GM19025 (cell line): ENCODE measurements around the gene FNIP2.
"Not testable (repeated sequence)": the region's sequence is repeated elsewhere in the genome, so short reads cannot be mapped to it uniquely, and the experiment has no call there.

Source experiments
- ATAC-seq: cut with Tn5 transposase; IDR thresholded peaks from one replicate; pipeline ENCODE4 v1.9.1; 2021; ENCODE audit warnings: mild to moderate bottlenecking, low read depth, moderate library complexity; ENCODE audit not compliant: unreplicated experiment

FNIP2 gene

DNA sequence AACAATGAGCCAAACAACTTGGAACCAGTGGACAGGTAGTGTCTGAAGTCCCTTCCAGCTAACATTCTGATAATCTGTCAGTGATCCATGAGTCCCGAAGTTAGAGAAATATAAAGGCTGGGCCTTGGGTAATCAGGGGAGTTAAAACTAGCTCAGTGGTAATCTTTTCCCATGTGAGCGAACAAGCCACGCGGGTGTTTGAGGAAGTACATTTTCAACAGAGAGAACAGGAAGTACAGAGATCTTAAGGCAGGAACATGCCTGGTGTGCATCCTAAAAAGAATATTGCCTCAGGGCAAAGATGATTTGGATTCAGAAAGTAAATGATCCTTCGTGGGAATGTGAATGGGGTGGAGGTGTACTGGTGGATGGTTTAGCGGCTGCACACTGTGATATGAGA is 42.9 kb downstream of the FNIP2 start:
- no peak for ATAC-seq

DNA sequence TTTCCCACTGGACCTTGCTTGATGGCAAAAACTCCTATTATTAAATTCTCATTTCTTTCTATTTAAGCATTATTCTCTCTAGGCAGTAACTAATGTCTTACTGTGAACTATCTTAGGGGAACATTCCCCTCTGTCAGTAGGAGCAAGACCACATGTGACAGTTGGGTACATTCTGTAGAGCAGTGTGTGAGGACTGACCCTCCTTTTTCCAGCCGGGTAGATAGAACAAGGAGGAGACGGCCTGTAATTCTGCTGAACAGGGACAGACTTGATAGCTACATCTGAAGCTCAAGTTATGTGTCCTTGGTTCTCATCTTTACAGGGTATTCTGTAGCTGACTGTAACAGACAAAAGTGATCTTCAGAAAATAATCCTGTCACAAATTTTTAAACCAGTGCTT is 43.3 kb downstream of the FNIP2 start:
- no peak for ATAC-seq

DNA sequence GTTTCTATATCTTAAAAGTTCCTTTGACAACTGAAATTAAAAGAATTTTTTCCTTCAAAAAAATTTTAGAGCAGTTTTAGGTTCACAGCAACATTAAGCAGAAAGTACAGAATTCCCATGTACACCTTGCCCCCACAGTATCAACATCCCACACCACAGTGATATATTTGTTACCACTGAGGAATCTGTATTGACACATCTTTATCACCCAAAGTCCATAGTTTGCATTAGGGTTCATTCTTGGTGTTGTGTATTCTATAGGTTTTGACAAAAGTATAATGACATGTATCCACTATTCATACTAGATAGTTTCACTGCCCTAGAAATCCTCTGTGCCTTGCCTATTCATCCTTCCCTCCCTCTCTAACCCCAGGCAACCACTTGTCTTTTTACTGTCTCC is 43.7 kb downstream of the FNIP2 start:
- ATAC-seq: no peak

DNA sequence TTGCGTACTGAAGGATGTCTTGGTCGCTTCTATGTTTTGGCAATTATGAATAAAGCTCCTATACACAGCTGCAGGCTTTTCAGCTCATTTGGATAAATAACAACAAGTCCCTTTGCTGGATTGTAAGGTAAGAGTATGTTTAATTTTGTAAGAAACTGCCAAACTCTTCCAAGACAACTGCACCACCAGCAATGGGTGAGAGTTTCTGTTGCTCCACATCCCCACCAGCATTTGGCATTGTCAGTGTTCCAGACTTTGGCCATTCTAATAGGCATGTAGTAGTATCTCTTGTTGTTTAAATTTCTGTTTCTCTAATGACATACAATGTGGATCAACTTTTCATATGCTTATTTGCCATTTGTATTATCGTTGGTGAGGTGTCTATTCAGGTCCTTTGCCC is 44.3 kb downstream of the FNIP2 start:
- ATAC-seq: no peak

DNA sequence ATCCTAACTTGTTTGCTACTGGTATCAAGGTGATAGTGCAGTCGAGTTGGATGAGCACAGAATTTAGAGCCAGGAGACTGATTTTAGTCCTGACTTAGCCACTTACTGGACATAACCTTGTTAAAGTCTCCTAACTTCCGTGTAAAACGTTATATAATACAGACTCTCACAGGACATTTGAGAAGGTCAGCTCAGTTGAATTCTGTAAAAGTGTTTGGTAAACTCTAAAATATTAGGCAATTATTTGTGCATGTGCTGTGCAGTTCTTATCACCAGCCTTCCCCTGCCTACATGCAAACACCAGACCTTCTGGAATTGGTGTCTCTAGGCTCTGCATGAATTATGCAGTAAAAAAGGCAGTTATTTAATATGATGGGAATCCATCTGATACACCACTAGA is 45.4 kb downstream of the FNIP2 start:
- ATAC-seq: no peak

DNA sequence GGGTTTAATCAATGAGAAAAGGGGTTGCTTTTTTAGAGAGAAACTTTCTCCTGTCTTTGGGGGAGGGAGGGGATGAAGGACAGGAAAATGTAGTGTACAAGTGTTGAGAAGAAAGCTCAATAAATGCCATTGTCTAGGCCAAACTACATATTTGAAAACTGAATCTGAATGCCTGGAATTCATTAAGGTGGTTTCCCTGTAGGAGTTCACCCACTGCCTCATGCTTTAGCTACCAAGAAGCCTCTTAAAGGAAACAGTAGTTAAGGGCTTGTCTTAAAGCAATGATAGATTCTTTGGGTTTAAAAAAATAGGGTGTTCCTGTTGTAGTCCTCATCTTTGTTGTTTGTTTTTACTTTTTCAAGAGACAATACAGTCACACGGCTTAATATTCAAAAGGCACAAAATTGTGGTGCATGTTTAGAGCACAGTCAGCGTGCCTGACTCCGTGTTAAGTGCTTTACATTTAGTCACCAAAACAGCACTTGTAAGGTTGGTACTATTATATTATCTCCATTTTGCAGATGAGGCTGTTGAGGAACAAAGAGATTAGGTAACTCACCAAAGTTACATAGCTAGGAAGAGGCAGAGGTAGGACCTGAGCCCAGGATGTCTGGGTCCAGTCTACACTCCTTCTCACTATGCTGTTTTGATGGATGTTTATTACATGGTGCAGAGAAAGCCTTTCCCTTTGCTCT is 46.0 kb downstream of the FNIP2 start:
- ATAC-seq: no peak

DNA sequence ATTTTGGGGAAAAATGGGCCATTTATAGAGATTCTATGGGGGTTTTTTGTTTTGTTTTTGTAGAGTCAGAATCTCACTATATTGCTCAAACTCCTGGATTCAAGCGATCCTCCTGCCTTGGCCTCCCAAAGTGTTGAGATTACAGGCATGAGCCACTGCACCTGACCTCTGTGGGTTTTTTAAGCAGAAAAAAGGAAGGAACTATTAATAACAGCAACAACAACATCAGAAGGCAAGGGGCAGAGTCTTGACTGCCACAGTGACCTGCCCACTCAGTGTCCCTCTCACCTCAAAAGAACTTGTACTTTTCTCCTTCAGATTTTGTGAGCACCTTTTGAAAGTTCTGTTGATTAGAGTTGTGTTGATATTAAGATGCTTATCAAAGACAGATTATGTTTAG is 48.1 kb downstream of the FNIP2 start:
- peak; percentile 37 for ATAC-seq

DNA sequence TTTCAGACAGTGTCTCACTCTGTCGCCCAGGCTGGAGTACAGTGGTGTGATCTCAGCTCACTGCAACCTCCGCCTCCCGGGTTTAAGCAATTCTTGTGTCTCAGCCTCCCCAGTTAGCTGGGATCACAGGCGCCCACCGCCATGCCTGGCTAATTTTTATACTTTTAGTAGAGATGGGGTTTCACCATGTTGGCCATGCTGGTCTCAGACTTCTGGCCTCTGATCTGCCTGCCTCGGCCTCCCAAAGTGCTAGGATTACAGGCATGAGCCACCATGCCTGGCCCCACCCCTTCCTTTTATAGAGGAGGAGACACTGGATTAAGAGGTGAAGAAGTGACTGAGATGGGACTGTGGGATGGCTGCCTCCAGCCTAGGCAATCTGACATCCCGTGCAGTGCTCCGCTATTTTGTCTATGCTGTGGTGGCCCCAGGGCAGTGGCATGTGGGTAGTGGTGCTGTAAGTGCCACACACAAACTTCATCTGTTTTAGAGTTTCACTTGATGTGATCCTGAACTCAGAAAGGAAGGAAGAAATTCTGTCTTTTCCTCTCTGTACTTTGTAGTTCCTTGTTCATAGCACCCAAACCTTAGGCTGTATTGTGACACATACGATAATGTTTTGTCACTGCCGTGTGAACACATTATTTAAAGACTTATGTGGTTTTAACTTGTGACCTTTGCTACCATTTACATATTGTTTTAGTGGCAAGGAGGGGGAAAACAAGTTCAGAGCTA is 48.9 kb downstream of the FNIP2 start:
- ATAC-seq: peak; percentile 65

DNA sequence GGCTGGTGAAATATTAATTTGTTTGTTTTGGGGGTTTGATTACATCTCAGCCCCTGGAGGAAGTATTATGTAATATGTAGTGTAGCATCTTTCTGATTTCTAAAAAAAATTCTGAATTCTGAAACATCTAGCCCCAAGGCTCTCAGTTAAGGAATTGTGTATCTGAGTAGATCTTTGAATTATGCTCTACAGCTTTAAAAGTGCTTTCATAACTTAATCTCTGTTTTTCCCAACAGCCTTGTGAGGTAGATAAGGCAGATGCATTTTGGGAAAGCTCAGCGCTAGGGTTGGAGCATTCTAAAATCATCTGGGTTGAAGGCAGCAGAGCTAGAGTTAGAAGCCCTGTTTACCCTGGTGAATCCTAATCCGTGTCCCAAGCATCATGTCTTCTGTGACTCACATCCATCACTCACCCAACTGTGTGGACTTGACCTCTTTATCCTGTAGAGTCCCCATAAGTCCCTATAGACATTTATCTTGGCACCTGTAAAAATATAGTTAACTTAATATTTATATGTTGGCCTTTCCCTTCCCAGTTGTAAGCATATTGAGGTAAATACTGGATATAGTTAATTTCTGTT is 49.8 kb downstream of the FNIP2 start:
- no peak for ATAC-seq

DNA sequence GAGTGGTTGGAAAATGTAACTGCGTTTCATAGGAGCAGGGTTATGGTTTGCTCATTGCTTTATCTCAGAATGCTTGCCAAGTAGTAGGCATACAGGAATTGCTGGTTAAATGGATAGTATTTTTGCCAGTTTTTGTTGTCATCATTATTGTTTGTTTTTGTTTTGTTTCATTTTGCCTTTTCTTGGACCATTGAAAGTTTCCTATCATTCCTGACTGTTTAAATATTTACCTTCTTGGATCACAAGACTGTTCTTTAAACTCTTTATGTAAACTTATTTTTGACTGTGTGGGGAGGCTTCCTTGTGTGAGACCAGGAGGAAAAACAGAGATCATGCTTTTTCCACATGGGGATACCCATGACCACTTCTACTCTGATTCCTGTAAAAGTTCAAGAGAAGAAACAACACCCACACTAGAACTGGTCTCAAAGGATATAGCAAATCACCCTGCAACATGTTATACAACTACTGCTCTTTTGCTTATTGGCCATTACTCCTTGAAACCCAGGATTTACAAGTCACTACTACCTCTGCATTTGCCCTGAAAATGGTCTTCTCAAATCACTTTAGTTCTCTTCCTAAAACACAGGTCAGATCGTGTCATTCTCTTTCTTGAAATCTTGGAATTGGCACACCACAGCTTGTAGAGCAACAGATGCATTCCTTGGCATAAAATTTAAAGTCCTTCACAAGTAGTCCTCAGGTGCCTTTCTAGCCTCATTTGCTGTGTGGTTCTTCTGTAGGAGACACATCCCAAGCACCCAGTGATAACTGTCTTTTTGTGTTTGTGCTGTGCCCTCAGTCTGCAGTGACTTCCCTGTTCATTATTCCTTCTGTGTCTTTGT is 51.3 kb downstream of the FNIP2 start:
- ATAC-seq: no peak

DNA sequence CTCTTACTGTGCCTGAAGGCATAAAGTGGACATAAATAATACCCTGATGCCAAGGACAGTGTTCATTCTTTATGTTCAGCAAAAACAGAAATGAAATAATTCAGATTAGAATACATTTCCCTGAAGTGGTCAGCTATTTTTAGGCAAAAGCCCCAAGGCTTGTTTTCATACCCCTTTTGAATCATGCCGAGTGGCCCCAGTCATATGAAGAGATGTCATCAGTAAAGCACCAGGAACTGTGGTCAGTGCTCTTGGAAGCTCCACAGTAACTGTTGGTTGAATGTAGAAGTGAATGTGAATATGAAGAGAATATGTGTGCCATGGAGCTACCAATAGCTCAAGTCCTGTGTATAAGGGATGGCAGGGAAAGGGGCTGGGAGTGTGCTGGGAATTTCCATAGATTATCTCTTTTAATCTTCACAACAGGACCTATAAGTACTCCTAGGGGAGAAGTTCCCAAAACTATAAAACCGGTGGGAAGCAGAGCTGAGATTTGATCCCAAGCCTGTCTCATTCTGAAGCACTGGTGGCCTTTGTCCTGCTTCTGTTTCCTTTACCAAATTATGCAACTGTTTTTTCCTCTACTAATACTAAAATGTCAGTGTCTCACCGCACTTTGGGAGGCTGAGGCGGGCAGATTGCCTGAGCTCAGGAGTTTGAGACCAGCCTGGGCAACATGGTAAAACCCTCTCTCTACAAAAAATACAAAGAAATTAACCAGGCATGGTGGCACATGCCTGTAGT is 52.6 kb downstream of the FNIP2 start:
- peak; percentile 26 for ATAC-seq

DNA sequence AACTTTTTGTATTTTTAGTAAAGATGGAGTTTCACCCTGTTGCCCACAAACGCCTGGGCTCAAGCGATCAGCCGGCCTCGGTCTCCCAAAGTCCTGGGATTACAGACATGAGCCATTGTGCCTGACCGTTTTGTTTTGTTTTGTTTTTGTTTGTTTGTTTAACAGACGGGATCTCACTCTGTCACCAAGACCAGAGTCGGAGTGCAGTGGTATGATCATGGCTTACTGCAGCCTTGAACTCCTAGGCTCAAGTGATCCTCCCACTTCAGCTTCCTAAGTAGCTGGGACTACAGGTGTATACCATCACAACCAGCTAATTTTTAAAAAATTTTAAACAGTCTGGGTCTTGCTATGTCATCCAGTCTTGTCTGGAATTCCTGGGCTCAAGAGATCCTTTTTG is 53.5 kb downstream of the FNIP2 start:
- ATAC-seq: no peak

DNA sequence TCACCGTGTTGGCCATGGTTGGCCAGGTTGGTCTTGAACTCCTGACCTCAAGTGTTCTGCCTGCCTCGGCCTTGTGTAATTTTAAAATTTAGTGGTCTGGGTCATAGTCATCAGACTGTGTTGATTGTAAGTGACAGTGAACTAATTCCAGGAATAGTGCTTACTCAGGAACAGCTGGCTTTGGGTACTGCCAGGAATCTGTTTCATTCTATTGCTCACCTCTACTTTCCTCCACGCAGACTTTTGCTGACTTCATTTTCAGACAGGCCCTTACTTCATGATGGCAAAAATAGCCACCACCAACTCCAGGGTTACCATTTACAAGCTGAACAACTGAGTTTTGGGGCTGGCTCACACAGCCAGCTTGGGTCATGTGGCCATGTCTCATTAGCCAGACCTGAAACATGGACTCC is 54.6 kb downstream of the FNIP2 start:
- no peak for ATAC-seq

DNA sequence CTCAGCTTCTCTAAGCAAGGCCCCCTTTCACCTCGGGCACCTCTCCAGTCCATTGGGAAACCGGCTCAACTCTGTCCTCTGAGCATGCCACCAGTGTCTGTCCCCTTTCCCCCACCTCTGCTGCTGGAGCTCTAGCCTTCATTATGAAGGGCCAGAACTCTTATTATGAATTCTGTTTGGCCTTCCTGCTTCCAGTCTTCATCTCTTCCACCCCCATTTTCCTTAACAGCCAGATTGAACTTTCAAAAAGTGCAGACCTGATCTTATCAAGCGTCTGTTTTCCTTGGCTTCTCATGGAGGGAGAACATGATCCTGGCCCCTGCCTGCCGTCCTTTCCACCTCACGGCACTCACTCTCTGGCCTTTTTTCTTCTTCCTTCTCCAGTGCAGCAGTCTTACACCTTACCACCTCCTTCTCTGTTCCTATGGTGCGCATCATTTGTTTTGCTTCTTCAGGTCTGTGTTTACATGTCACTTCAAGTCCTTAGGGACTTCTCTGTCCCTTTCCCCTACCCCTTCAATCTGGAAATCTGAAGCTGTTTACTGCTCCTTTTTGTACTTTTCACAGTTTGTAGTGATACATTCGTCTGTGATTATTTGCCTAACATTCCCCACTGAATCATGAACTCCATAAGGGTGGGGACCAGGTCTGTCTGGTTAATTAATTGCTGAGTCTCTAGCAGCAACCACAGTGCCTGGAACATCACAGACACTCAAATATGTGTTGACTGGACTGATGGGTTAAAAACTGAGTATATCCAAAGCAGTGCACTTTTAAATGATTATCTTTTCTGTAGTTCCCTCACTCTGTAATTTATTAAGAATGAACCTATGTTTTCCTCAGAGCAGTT is 55.8 kb downstream of the FNIP2 start:
- ATAC-seq: no peak

DNA sequence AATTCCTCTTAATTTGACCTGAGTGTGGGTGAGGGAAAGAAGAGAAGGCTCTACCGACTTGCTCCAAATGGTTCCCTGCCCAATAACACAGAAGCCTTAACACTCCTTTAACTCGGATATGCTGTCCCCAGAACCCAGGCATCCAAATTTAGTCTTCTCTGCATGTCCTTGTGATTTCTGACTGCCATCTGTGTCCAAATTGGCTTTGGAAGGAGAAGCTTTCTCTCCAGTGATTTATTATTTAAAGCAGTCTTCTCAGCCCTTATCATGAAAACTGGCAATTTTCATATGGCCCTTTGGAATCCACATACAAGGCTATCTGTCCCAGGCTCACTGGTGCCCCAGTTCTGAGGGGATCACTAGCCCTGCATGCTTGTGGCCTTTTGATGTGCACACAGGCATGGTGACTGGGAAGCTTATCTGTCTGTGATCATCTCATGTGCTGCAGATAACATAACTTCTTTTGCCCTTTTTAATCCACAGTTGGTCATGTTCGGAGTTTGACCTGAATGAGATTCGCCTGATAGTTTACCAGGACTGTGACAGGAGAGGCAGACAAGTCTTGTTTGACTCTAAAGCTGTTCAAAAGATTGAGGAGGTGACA is 56.7 kb downstream of the FNIP2 start:
- ATAC-seq: no peak

DNA sequence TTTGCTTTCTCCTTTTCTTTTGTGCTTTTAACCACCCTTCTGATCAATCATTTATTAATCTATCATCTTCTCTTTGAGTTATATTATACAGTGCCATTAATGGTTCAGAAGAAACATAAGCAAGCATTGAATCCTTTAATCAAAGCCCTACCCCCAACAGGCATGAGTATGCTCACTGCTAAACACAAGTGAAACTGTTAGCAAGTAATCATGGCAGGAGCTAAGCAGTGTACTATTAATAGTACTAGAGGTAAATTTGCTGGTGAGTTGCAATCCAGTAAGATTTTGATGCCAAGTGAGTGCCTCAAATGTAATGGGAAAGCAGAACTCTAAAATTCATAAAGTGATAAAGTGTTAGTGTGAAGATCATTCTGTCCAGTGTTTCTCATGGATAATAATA is 57.2 kb downstream of the FNIP2 start:
- peak; percentile 44 for ATAC-seq

DNA sequence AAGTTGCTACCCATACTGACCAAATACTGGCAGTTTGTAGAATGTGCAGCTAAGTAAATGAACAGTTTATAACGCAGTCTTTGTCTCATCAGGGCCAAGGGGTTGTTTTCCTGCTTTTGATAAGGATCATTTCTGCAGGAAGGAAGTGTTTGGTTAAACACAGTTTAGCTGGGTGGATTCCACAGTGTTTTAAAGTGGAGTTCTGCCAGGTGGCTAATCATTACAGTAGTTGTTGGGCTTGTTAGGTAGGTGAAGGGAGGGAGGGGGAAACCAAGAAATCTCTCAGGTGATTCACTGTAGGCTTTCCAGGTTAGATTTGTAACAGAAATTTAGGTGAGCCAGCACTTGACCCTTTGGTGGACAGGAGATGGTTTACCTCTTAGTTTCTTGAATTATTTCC is 58.1 kb downstream of the FNIP2 start:
- ATAC-seq: no peak

DNA sequence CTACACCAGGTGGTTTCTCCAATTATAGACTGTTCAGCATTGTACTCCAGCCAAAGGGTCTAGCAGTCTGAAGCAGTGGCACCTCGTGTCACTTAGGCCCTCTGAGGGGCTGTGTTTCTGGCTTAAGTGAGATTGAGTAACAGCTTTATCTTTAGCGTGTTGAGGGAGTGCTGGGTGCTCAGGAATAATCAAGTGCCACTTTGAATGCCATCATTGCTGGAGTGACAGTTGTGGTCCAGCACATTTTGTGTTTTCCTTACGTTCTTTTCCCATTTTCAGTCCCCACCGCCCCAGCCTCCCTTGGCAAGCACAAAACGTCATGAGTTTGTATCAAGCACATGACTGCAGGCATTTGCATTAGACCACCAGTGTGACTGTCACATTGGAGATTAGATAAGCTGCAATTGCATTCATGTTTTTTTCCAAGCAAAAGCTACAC is 58.7 kb downstream of the FNIP2 start:
- no peak for ATAC-seq

DNA sequence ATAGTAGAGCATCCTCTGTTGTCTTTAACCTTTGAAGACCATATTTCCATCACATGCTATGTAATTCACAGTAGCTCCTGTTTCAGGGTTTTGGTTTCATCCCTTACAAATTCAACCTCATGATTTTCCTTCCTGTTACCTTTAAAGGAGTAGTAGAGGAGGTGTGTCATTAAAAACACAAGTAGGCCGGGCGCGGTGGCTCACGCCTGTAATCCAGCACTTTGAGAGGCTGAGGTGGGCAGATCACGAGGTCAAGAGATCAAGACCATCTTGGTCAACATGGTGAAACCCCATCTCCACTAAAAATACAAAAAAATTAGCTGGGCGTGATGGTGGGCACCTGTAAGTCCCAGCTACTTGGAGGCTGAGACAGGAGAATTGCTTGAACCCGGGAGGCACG is 59.3 kb downstream of the FNIP2 start:
- not testable (repeated sequence) for ATAC-seq
